B cell (primary cell): ENCODE results near the gene CALD1. TPM values are rescaled to one million over a fixed set of nuclear protein-coding genes. Genes with fewer than 3 reads are reported as not detected.

ENCODE experiments used
- ATAC-seq: fragments of 200-7000 bp; cut with Tn5 transposase; one replicate; pipeline ENCODE4 v1.10.0; 2021; ENCODE audit warnings: low read depth, mild to moderate bottlenecking, moderate number of reproducible peaks, moderate library complexity
- CTCF ChIA-PET: fragments of 350-600 bp; sonication (Branson Sonifier 250); formaldehyde crosslinking; loops from one replicate; lab custom pipeline; 2021; ENCODE audit warnings: antibody characterized with exemption, inconsistent platforms; lab: Charles Lee
- POLR2A ChIA-PET: fragments of 350-600 bp; sonication (Branson Sonifier 250); formaldehyde crosslinking; loops from one replicate; lab custom pipeline; 2021; ENCODE audit warnings: antibody characterized with exemption; lab: Charles Lee
- DNase-seq: peaks from one replicate; pipeline ENCODE4 v3.0.0; 2013
- H2AFZ ChIP-seq: 2 replicates; pipeline ENCODE4 v1.6.1; 2012; ENCODE audit warnings: mild to moderate bottlenecking, low read depth, low read length; ENCODE audit not compliant: insufficient read depth, poor library complexity, severe bottlenecking
- H3K27ac ChIP-seq, 2 donors: 1 replicate in 1 of 2; 2 replicates in 1 of 2; pipeline ENCODE4 v1.5.1; 2012 to 2013; ENCODE audit warnings: low read length in 2 of 2, mild to moderate bottlenecking in 2 of 2, moderate library complexity in 1 of 2
- H3K27me3 ChIP-seq, 4 experiments: fragments of 200-600 bp in 1 of 4; sonication (generic) in 1 of 4; replicated peaks in 1 of 4; 1 replicate in 2 of 4; 2 replicates in 2 of 4; pipeline versions ENCODE4 v1.6.1 to v1.7.0; 2013 to 2016; ENCODE audit warnings: low read length in 3 of 4, mild to moderate bottlenecking in 2 of 4, mixed read lengths in 1 of 4, moderate library complexity in 1 of 4; ENCODE audit not compliant: insufficient read depth in 4 of 4, control insufficient read depth in 3 of 4; ENCODE audit errors: control extremely low read depth in 1 of 4
- H3K36me3 ChIP-seq, 2 experiments: replicated peaks in 1 of 2; 1 replicate in 1 of 2; 2 replicates in 1 of 2; pipeline versions ENCODE4 v1.6.1 to v1.7.1; 2013; ENCODE audit warnings: low read length in 1 of 2; ENCODE audit not compliant: insufficient read depth in 2 of 2, control insufficient read depth in 1 of 2; ENCODE audit errors: control extremely low read depth in 1 of 2, extremely low read depth in 1 of 2
- H3K4me1 ChIP-seq, 2 donors: fragments of 200-600 bp in 1 of 2; sonication (generic) in 1 of 2; 1 replicate in 1 of 2; 2 replicates in 1 of 2; pipeline versions ENCODE4 v1.5.1 to v1.6.1; 2013 to 2017; ENCODE audit warnings: low read length in 2 of 2; ENCODE audit not compliant: control insufficient read depth in 2 of 2, insufficient read depth in 2 of 2
- H3K4me2 ChIP-seq: replicated peaks from 2 replicates; pipeline ENCODE3; 2012; ENCODE audit warnings: mild to moderate bottlenecking, low read depth, low read length; ENCODE audit not compliant: poor library complexity, severe bottlenecking
- H3K4me3 ChIP-seq, 5 experiments: fragments of 200-600 bp in 1 of 5; sonication (generic) in 1 of 5; 1 replicate in 3 of 5; 2 replicates in 2 of 5; pipeline versions ENCODE4 v1.5.1 to v1.7.0; 2011 to 2016; ENCODE audit warnings: low read length in 4 of 5, mild to moderate bottlenecking in 4 of 5, low read depth in 2 of 5, control low read depth in 1 of 5, moderate library complexity in 1 of 5; ENCODE audit not compliant: insufficient read depth in 1 of 5; ENCODE audit errors: control extremely low read depth in 1 of 5, extremely low read depth in 1 of 5
- H3K79me2 ChIP-seq: fragments of 200-600 bp; sonication (generic); one replicate; pipeline ENCODE4 v1.6.0; 2016; ENCODE audit warnings: low read length; ENCODE audit not compliant: control insufficient read depth, insufficient read depth
- H3K9ac ChIP-seq: fragments of 200-600 bp; sonication (generic); 2 replicates; pipeline ENCODE4 v1.6.1; 2017; ENCODE audit warnings: mild to moderate bottlenecking, low read length, moderate library complexity
- H3K9me3 ChIP-seq, 3 donors: one replicate each; pipeline versions ENCODE4 v1.6.1 to v1.7.1; 2013; ENCODE audit warnings: low read length in 2 of 3; ENCODE audit not compliant: control insufficient read depth in 2 of 3, insufficient read depth in 1 of 3; ENCODE audit errors: control extremely low read depth in 1 of 3
- H4K20me1 ChIP-seq: 2 replicates; pipeline ENCODE4 v1.6.0; 2012; ENCODE audit warnings: mild to moderate bottlenecking, low read length; ENCODE audit not compliant: insufficient read depth, control insufficient read depth, poor library complexity, severe bottlenecking
- H3K27ac Mint-ChIP-seq: one replicate; pipeline ENCODE4 v1.8.0; 2021; ENCODE audit warnings: mixed read lengths
- H3K27me3 Mint-ChIP-seq: one replicate; pipeline ENCODE4 v1.8.0; 2021; ENCODE audit warnings: mixed read lengths
- H3K4me1 Mint-ChIP-seq: one replicate; pipeline ENCODE4 v1.8.0; 2021; ENCODE audit warnings: mixed read lengths
- H3K4me3 Mint-ChIP-seq: one replicate; pipeline ENCODE4 v1.8.0; 2021; ENCODE audit warnings: mixed read lengths
- H3K9me3 Mint-ChIP-seq: one replicate; pipeline ENCODE4 v1.8.0; 2022; ENCODE audit warnings: mixed read lengths; ENCODE audit not compliant: insufficient read depth
- CTCF ChIP-seq: fragments of 200-600 bp; IDR thresholded peaks from one replicate; pipeline ENCODE4 v1.8.0; 2022; ENCODE audit warnings: antibody characterized with exemption, mild to moderate bottlenecking
- EZH2 ChIP-seq: IDR thresholded peaks from 2 replicates; pipeline ENCODE4 v1.6.1; 2012; ENCODE audit warnings: borderline replicate concordance, low read depth, mild to moderate bottlenecking, moderate library complexity, low read length; ENCODE audit not compliant: insufficient read depth, poor library complexity, severe bottlenecking
- WGBS: methylation state at CpG from one replicate; pipeline ENCODE4 v1.1.5; 2013; ENCODE audit warnings: missing lambda C conversion rate; ENCODE audit not compliant: insufficient coverage; 5-methylcytosine and 5-hydroxymethylcytosine counted together
- intact Hi-C: fragments of 100-400 bp; cut with micrococcal nuclease; formaldehyde crosslinking; loops from one replicate; pipeline ENCODE4 v1.10.0; 2022
- polyA plus RNA-seq: library from polyadenylated mRNA; depleted of rRNA; stranded (reverse); fragments of >200 nt; gene quantifications from 2 replicates; pipeline ENCODE4 v1.2.3, GENCODE V29; 2012
- total RNA-seq, 2 donors: library from RNA; stranded (reverse); fragments of 120-200 nt in 1 of 2; gene quantifications; 1 replicate in 1 of 2; 2 replicates in 1 of 2; pipeline versions ENCODE4 v1.2.3 to v1.2.4, GENCODE V29; 2013 to 2022

CALD1 gene
- total and polyA plus RNA-seq, 2 donors (not counting 1 experiment from before 2014, with no cell fraction given), result 0.18 to 0.69 TPM

- POLR2A ChIA-PET, result no interaction called here
- Mint-ChIP-seq H3K27me3 (peaks cover 13% of the 10 kb centered on the region), H3K27ac (no peak overlapping the region), H3K9me3 (no peaks in the 10 kb centered on the region), H3K4me1 (no peaks in the 10 kb centered on the region), H3K4me3 (no peak overlapping the region)
- Histone ChIP-seq H3K9ac (no peak overlapping the region), H4K20me1 (no peaks in the 10 kb centered on the region), H3K79me2 (no peaks in the 10 kb centered on the region), H3K4me2 (no peak overlapping the region), H3K27ac (no peak overlapping the region), H3K4me3 (no peak overlapping the region), H3K4me1 (no peaks in the 10 kb centered on the region), H3K9me3 (no peaks in the 10 kb centered on the region), H3K36me3 (no peaks in the 10 kb centered on the region), H2AFZ (no peak overlapping the region), H3K27me3 (peaks cover 0 to 3% (median 0%) of the 10 kb centered on the region in 4 experiments)
- CTCF ChIA-PET, result no interaction called here
- ATAC-seq (no peak), DNase-seq (no peak)
- no peak for TF ChIP-seq CTCF
- TF ChIP-seq EZH2, result no peak
- WGBS, result 67% methylated on average over 3 of the region's 4 CpGs
- intact Hi-C loops, result no loop called here
Measured at GRCh38 chr7:134740376-134740775, 39.1 kb upstream of the CALD1 start.

GRCh38 chr7:134741907-134742635, 37.4 kb upstream of the CALD1 start:
- no peak for TF ChIP-seq CTCF
- TF ChIP-seq EZH2, result no peak
- H3K4me3 Mint-ChIP-seq, result no peak overlapping the region
- intact Hi-C loops, result no loop called here
- WGBS, result 86% methylated on average over 3 of the region's 3 CpGs
- Histone ChIP-seq H3K27ac (no peak overlapping the region), H3K4me2 (no peak overlapping the region), H3K4me1 (no peaks in the 10 kb centered on the region), H3K27me3 (peaks cover 0 to 3% (median 0%) of the 10 kb centered on the region in 4 experiments), H3K4me3 (no peak overlapping the region), H4K20me1 (no peaks in the 10 kb centered on the region), H3K9ac (no peak overlapping the region), H2AFZ (no peak overlapping the region), H3K36me3 (no peaks in the 10 kb centered on the region), H3K9me3 (no peaks in the 10 kb centered on the region), H3K79me2 (no peaks in the 10 kb centered on the region)
- H3K9me3 Mint-ChIP-seq, result no peaks in the 10 kb centered on the region
- peaks cover 13% of the 10 kb centered on the region for H3K27me3 Mint-ChIP-seq
- DNase-seq, result no peak
- no peak overlapping the region for H3K27ac Mint-ChIP-seq
- no peaks in the 10 kb centered on the region for H3K4me1 Mint-ChIP-seq
- ChIA-PET POLR2A (no interaction called here), CTCF (no interaction called here)
- ATAC-seq, result no peak
